Left colon (tissue), 2 donors: ENCODE data around the gene MYCBP2. TPM values are rescaled to one million over a fixed set of nuclear protein-coding genes. Genes with fewer than 3 reads are reported as not detected.

Source experiments
- ATAC-seq: fragments of 200-7000 bp; cut with Tn5 transposase; one replicate; pipeline ENCODE4 v1.9.1; 2020; ENCODE audit warnings: mild to moderate bottlenecking, moderate library complexity
- DNase-seq, 2 donors: peaks; one replicate each; pipeline ENCODE4 v3.0.0-alpha.2; 2020
- intact Hi-C, 2 donors: fragments of 100-400 bp; cut with DNase I in 1 of 2; cut with micrococcal nuclease in 1 of 2; formaldehyde crosslinking; loops; one replicate each; pipeline versions ENCODE4 v1.11.2 to v1.14.0; 2022; cut with DNase I, micrococcal nuclease
- total RNA-seq, 2 donors: library from RNA; stranded (reverse); fragmentation: NEBNext Ultra II Directional; extraction: Animal tissue kit (Norgen Biotek cat#: 25700); gene quantifications; one replicate each; pipeline ENCODE4 v1.2.1, GENCODE V29; 2021
- donor health status: DM: no; HTN: no; CAD: no.
- donor health status: DM: yes; HTN: yes; CAD: no.

MYCBP2 gene
- total RNA-seq, 2 donors from 2014 or later, result 40.8 to 42.2 TPM

GRCh38 chr13:77143431-77143830 lies 183.5 kb downstream of the MYCBP2 start:
- intact Hi-C loops, result no loop called here
- peak; percentile 78 for ATAC-seq
- no peak for DNase-seq

- DNase-seq, result no peak
- ATAC-seq, result no peak
- intact Hi-C loops, result no loop called here
Measured at GRCh38 chr13:77139306-77139705, 187.6 kb downstream of the MYCBP2 start.

GRCh38 chr13:77138813-77139212 lies 188.1 kb downstream of the MYCBP2 start:
- intact Hi-C loops, result no loop called here
- no peak for DNase-seq

GRCh38 chr13:77136902-77137420 lies 189.9 kb downstream of the MYCBP2 start:
- ATAC-seq (no peak), DNase-seq (no peak)
- intact Hi-C loops, result no loop called here

More at GRCh38 chr13:77138813-77139212, 188.1 kb downstream of the MYCBP2 start:
- ATAC-seq, result no peak

DNA sequence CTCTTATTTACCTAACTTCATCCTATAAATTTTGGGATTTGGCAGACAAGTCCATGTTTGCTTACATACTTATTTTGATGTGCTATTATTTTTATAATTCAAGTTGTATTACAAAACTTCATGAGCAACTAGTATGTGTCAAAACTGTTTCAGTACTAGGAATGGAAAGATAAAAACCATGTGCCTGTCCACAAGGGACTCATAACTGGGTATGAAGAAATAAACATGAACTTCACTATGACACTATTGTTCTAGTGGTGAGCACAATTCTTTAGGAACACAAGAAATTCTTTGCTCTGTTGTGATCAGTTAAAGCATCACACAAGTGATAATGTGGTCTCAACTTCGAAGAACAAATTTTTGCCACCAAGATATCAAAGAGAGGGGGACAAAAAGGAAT lies 202.5 kb downstream of the MYCBP2 start:
- ATAC-seq, result no peak
- DNase-seq, result no peak
- intact Hi-C loops, result no loop called here

- DNase-seq (no peak), ATAC-seq (no peak)
- intact Hi-C loops, result no loop called here
Measured at GRCh38 chr13:77118134-77118533, 208.8 kb downstream of the MYCBP2 start.

DNA sequence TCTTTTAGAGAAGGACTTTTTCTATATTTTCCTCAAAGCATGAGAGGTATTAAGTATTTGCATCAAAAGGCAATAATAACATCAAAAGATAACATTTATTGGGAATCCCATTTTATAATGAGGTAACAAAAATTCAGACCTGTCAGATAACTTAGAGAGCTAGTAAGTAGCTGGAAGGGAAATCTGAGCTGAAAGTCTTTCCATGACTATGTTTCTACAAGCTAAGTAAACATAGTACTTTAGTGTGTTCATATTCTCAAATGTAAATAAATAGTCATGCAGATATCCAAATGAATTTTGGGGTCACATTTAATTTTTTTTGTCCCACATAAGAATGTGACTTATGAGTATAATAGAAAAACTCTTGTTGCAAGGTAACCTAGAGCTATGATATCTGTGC lies 212.6 kb downstream of the MYCBP2 start:
- intact Hi-C loops, result no loop called here
- no peak for DNase-seq
- ATAC-seq, result no peak

GRCh38 chr13:77113496-77113895 lies 213.4 kb downstream of the MYCBP2 start:
- intact Hi-C loops, result no loop called here
- DNase-seq (no peak), ATAC-seq (no peak)

DNA sequence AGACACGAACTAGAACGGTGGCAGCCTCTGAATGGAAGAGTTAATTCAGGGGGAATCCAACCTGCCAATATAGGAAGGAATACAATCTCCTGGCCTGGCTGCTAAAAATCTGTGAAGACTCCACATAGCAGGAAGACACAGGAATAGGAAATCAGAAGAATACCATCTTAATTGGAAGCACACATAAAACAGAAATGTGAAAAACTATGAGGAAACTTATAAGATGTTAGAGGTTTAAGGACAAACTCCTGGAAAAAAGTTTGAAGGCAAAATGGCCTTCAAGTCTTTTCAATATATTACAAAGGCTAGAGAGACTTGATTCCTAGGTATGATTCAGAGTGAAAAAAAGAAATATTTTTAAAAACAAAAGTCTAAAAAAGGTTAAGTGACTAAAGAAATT lies 221.8 kb downstream of the MYCBP2 start:
- intact Hi-C loops, result no loop called here
- DNase-seq (no peak), ATAC-seq (no peak)

- DNase-seq (no peak), ATAC-seq (no peak)
- intact Hi-C loops, result no loop called here
Measured at GRCh38 chr13:77099415-77099814, 227.5 kb downstream of the MYCBP2 start.

- DNase-seq (no peak), ATAC-seq (no peak)
- intact Hi-C loops, result no loop called here
Measured at GRCh38 chr13:77095288-77095687, 231.6 kb downstream of the MYCBP2 start.

GRCh38 chr13:77094773-77095172 lies 232.1 kb downstream of the MYCBP2 start:
- ATAC-seq, result no peak
- DNase-seq, result no peak
- intact Hi-C loops, result no loop called here

DNA sequence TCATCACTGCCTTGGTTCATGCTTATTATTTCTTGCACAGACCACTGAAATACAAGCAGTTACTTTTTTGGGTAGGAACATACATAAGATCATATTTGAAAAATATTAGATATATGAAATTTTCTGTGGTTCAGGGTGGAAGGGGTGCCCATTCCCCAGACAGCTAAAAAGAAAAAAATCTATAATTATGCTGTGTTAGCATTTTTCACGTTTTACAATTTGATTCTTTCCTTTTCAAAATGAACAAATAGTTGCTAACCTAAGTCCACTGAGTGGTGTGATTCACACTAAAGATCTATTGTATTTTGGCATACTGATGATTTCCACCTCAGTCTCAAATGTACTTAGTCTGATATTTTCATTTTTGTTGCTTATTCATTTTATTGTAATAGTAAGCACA lies 233.2 kb downstream of the MYCBP2 start:
- no peak for ATAC-seq
- no peak for DNase-seq
- intact Hi-C loops, result no loop called here

DNA sequence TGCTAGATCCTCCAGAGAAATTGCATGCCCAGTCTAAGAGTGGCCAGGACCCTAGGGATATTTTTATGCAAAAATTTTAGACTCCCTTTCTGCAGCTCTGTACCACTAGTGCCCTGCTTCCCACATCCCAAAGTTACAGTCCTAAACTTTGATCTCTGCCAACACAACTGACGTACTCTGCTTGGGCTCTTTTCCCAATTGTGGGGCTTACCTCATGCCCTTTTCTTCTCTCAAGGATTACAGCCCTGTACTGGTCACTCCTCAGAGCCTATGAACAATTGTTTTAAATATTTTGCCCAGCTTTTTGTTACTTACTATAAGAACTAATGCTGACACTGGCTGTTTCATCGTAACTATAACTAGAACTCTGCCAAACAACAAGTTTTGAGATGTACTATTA lies 242.1 kb downstream of the MYCBP2 start:
- no peak for ATAC-seq
- DNase-seq, result no peak

DNA sequence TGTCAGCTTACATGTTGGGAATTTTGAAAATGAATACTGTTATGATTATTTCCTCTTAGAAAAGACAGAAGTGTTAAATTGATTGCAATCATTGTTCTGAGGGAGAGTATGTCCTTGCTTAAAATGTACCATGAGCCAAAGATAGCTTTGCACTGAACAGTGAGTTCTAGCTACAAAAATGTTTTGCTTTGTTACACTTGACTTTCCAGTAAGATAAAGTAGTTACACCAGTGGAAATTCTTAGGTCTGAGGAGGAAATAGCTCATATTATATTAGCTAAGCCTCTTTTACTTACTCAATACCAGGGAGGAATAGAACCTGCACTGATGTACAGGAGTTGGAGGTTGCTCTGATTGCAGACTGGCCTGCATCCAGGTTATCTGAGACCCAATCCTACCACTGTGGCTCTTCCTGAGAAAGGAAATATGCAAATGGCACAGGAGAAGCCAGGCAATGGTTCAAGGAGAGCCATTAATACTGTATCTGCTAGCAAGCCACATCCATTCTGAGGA lies 246.9 kb downstream of the MYCBP2 start:
- DNase-seq (no peak), ATAC-seq (no peak)
- intact Hi-C loops, result no loop called here

More for the DNA sequence above, 242.1 kb downstream of the MYCBP2 start:
- intact Hi-C loops, result no loop called here

GRCh38 chr13:77067519-77067918 lies 259.4 kb downstream of the MYCBP2 start:
- ATAC-seq, result no peak
- intact Hi-C loops, result no loop called here
- DNase-seq, result no peak

- intact Hi-C loops, result no loop called here
- no peak for ATAC-seq
Measured at GRCh38 chr13:77065461-77066147, 261.3 kb downstream of the MYCBP2 start.

DNA sequence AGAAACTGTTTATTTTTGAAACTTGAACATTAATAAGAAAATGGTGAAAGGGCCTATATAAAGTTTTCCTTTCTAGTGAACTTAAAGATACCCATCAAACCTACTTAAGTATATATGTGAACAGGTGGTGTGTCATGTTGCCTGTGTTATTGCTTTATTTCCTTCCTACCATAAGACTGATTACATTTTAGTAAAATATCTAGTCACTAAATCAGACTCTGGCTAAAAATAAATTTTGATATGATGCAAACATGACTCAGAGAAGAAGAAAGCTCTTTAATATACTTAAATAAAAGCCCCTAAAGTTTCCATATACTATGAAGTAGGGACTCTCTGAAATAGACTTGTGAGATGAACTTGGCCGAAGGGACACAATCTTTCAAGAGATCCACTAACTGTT lies 264.8 kb downstream of the MYCBP2 start:
- intact Hi-C loops, result no loop called here
- no peak for ATAC-seq
- no peak for DNase-seq

More at GRCh38 chr13:77065461-77066147, 261.3 kb downstream of the MYCBP2 start:
- no peak for DNase-seq

GRCh38 chr13:77061362-77061761 lies 265.5 kb downstream of the MYCBP2 start:
- ATAC-seq, result no peak
- intact Hi-C loops, result no loop called here
- no peak for DNase-seq

- intact Hi-C loops, result no loop called here
- no peak for ATAC-seq
- DNase-seq, result no peak
Measured at GRCh38 chr13:77056886-77057285, 270.0 kb downstream of the MYCBP2 start.

DNA sequence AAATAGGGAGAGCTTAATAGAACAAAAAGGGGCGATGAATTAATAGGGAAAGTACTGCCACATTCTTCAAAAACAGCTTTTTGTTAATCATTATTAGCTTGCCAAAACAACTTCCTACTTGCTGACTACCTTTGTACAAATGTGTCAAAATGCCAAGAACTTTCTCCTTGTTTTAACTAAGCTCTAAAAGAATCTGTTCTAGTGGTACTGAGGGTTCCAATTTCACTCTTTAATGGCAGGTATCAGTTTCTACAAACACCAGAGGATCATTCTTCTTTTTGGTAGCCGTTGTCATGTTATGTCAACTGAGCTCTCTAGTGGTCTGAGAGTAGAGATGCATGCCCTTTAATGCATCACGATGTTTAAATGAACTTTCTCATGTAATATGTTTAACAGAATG lies 270.5 kb downstream of the MYCBP2 start:
- ATAC-seq (no peak), DNase-seq (no peak)
- intact Hi-C loops, result no loop called here
